WI38 (cell line): Measurements from ENCODE around the gene CABP7.

ENCODE experiments used
- H3K4me3 ChIP-seq: 2 replicates; pipeline ENCODE4 v1.5.1; 2011; ENCODE audit warnings: low read depth, mild to moderate bottlenecking, control low read depth, low read length
- CTCF ChIP-seq: IDR thresholded peaks from 2 replicates; pipeline ENCODE4 v1.5.1; 2012; ENCODE audit warnings: low read depth, mild to moderate bottlenecking, control low read depth, low read length

CABP7 gene

GRCh38 chr22:29734406-29734805 is 14.6 kb downstream of the CABP7 start:
- TF ChIP-seq CTCF, result no peak
- no peak overlapping the region for H3K4me3 ChIP-seq

- TF ChIP-seq CTCF, result no peak
- H3K4me3 ChIP-seq, result no peak overlapping the region
Measured at GRCh38 chr22:29734838-29735237, 15.0 kb downstream of the CABP7 start.

GRCh38 chr22:29735416-29735815 is 15.6 kb downstream of the CABP7 start:
- no peak for TF ChIP-seq CTCF
- no peak overlapping the region for H3K4me3 ChIP-seq

GRCh38 chr22:29737251-29738117 is 17.7 kb downstream of the CABP7 start:
- TF ChIP-seq CTCF, result no peak
- no peak overlapping the region for H3K4me3 ChIP-seq

- TF ChIP-seq CTCF, result no peak
- H3K4me3 ChIP-seq, result no peak overlapping the region
Measured at GRCh38 chr22:29738118-29738815, 18.5 kb downstream of the CABP7 start.

- TF ChIP-seq CTCF, result no peak
- no peak overlapping the region for H3K4me3 ChIP-seq
Measured at GRCh38 chr22:29739346-29739875, 19.6 kb downstream of the CABP7 start.

GRCh38 chr22:29740216-29740615 is 20.4 kb downstream of the CABP7 start:
- no peak for TF ChIP-seq CTCF
- no peak overlapping the region for H3K4me3 ChIP-seq
